Fibroblast of lung (primary cell): ENCODE data around the gene PRAF2. TPM values are rescaled to one million over a fixed set of nuclear protein-coding genes. Genes with fewer than 3 reads are reported as not detected.

Experiments used
- DNase-seq, 2 donors: peaks; one replicate each; pipeline versions ENCODE4 v3.0.0 to v3.0.0-alpha.2; 2010; ENCODE audit warnings: low read depth in 2 of 2
- H2AFZ ChIP-seq: 2 replicates; pipeline ENCODE4 v1.5.1; 2012; ENCODE audit warnings: low read length, control low read depth, inconsistent platforms
- H3K27ac ChIP-seq: 2 replicates; pipeline ENCODE4 v1.5.1; 2011; ENCODE audit warnings: low read length, control low read depth; ENCODE audit not compliant: insufficient read depth
- H3K27me3 ChIP-seq: 2 replicates; pipeline ENCODE4 v1.5.1; 2011; ENCODE audit warnings: mild to moderate bottlenecking, low read length; ENCODE audit not compliant: control insufficient read depth, insufficient read depth
- H3K36me3 ChIP-seq: 2 replicates; pipeline ENCODE4 v1.5.1; 2011; ENCODE audit warnings: low read length; ENCODE audit not compliant: control insufficient read depth, insufficient read depth
- H3K4me1 ChIP-seq: 2 replicates; pipeline ENCODE4 v1.5.1; 2011; ENCODE audit warnings: low read length; ENCODE audit not compliant: control insufficient read depth, insufficient read depth; ENCODE audit errors: extremely low read depth
- H3K4me2 ChIP-seq: 2 replicates; pipeline ENCODE4 v1.5.1; 2011; ENCODE audit warnings: low read length, control low read depth; ENCODE audit not compliant: insufficient read depth; ENCODE audit errors: extremely low read depth
- H3K4me3 ChIP-seq, 4 experiments: fragments of 200-600 bp in 1 of 4; sonication (generic) in 1 of 4; replicated peaks in 1 of 4; 2 replicates each; pipeline ENCODE4 v1.5.1; 2011 to 2016; ENCODE audit warnings: low read length in 4 of 4, low read depth in 3 of 4, mild to moderate bottlenecking in 3 of 4, control low read depth in 2 of 4, inconsistent platforms in 1 of 4, mixed read lengths in 1 of 4; ENCODE audit not compliant: insufficient read depth in 1 of 4; ENCODE audit errors: control extremely low read depth in 1 of 4
- H3K79me2 ChIP-seq: 2 replicates; pipeline ENCODE4 v1.5.1; 2012; ENCODE audit warnings: mild to moderate bottlenecking, low read length, inconsistent platforms; ENCODE audit not compliant: control insufficient read depth, insufficient read depth
- H3K9ac ChIP-seq: 2 replicates; pipeline ENCODE4 v1.5.1; 2011; ENCODE audit warnings: mild to moderate bottlenecking, low read length, control low read depth; ENCODE audit not compliant: insufficient read depth
- H3K9me3 ChIP-seq: 2 replicates; pipeline ENCODE4 v1.5.1; 2012; ENCODE audit warnings: low read depth, low read length; ENCODE audit not compliant: control insufficient read depth, insufficient read depth
- H4K20me1 ChIP-seq: 2 replicates; pipeline ENCODE4 v1.5.1; 2011; ENCODE audit warnings: low read length; ENCODE audit not compliant: control insufficient read depth, insufficient read depth; ENCODE audit errors: extremely low read depth
- EZH2 ChIP-seq: IDR thresholded peaks from 2 replicates; pipeline ENCODE4 v1.5.1; 2012; ENCODE audit warnings: low read length, control low read depth, mild to moderate bottlenecking; ENCODE audit errors: missing control alignments
- polyA plus RNA-seq, 2 donors: library from polyadenylated mRNA; depleted of rRNA in 1 of 2; stranded (reverse) in 1 of 2; unstranded in 1 of 2; fragments of >200 nt; gene quantifications; 2 replicates each; pipeline ENCODE4 v1.2.1, GENCODE V29; 2011 to 2012; ENCODE audit warnings: missing spikeins in 1 of 2
- total RNA-seq: library from RNA; depleted of rRNA; stranded (reverse); fragments of >200 nt; gene quantifications from 2 replicates; pipeline ENCODE4 v1.2.1, GENCODE V29; 2014
- TF ChIP-seq, protein P1 (sequence below), 2 donors: IDR thresholded peaks in 1 of 2; conservative IDR thresholded peaks in 1 of 2; 1 replicate in 1 of 2; 2 replicates in 1 of 2; pipeline ENCODE4 v1.5.1; 2011 to 2012; ENCODE audit warnings: low read length in 2 of 2, control low read depth in 1 of 2, inconsistent platforms in 1 of 2, low read depth in 1 of 2, mild to moderate bottlenecking in 1 of 2

PRAF2 gene
- total and polyA plus RNA-seq, 2 donors (not counting 1 experiment from before 2014, with no cell fraction given), result 11.9 to 33.1 TPM

DNA sequence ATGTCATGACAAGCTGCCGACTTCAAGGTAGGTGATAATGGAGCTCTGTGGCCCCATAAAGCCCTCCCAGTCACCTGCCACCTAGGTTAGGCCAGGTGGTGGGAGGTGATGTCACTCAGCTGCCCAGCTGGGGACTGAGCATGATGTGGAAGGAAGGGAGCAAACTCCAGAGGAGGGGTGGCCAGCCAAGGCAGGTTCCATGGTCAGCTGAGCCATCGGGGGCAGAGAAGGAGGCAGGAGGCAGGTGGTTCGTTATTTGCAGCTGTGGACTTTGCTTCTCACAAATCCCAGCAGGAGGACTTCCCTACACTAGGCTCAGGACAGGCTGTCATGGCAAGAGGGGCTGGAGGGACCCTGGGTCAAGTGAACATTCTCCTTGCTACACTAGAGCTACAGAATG is 12.9 kb downstream of the PRAF2 start:
- Histone ChIP-seq H3K36me3 (no peaks in the 10 kb centered on the region), H3K4me2 (no peak overlapping the region), H3K9me3 (no peaks in the 10 kb centered on the region), H3K4me3 (no peak overlapping the region), H2AFZ (no peak overlapping the region), H3K79me2 (no peaks in the 10 kb centered on the region), H3K27ac (no peak overlapping the region), H3K4me1 (no peaks in the 10 kb centered on the region), H4K20me1 (no peaks in the 10 kb centered on the region), H3K27me3 (no peaks in the 10 kb centered on the region), H3K9ac (no peak overlapping the region)
- DNase-seq, result no peak
- no peak for TF ChIP-seq EZH2
- TF ChIP-seq, protein P1, sequence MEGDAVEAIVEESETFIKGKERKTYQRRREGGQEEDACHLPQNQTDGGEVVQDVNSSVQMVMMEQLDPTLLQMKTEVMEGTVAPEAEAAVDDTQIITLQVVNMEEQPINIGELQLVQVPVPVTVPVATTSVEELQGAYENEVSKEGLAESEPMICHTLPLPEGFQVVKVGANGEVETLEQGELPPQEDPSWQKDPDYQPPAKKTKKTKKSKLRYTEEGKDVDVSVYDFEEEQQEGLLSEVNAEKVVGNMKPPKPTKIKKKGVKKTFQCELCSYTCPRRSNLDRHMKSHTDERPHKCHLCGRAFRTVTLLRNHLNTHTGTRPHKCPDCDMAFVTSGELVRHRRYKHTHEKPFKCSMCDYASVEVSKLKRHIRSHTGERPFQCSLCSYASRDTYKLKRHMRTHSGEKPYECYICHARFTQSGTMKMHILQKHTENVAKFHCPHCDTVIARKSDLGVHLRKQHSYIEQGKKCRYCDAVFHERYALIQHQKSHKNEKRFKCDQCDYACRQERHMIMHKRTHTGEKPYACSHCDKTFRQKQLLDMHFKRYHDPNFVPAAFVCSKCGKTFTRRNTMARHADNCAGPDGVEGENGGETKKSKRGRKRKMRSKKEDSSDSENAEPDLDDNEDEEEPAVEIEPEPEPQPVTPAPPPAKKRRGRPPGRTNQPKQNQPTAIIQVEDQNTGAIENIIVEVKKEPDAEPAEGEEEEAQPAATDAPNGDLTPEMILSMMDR (conservative IDR thresholded peaks at IDR 0.05 in 1 of 2, IDR thresholded peaks at IDR 0.05 in 1 of 2; ENCODE audit: low read depth in 1 of 2, low read length in 2 of 2), result no peak

GRCh38 chrX:49059681-49060085 is 14.1 kb downstream of the PRAF2 start:
- no peaks in the 10 kb centered on the region for H3K36me3 ChIP-seq
- H4K20me1 ChIP-seq, result no peaks in the 10 kb centered on the region
- H3K9me3 ChIP-seq, result no peaks in the 10 kb centered on the region
- H3K4me1 ChIP-seq, result no peaks in the 10 kb centered on the region
- H3K27me3 ChIP-seq, result no peaks in the 10 kb centered on the region
- no peak for DNase-seq
- H2AFZ ChIP-seq, result no peak overlapping the region
- no peak for TF ChIP-seq EZH2
- TF ChIP-seq, protein P1 (conservative IDR thresholded peaks at IDR 0.05 in 1 of 2, IDR thresholded peaks at IDR 0.05 in 1 of 2; ENCODE audit: low read depth in 1 of 2, low read length in 2 of 2), result no peak
- H3K4me3 ChIP-seq, result no peak overlapping the region
- no peak overlapping the region for H3K4me2 ChIP-seq
- no peak overlapping the region for H3K9ac ChIP-seq
- H3K79me2 ChIP-seq, result no peaks in the 10 kb centered on the region
- H3K27ac ChIP-seq, result no peak overlapping the region

DNA sequence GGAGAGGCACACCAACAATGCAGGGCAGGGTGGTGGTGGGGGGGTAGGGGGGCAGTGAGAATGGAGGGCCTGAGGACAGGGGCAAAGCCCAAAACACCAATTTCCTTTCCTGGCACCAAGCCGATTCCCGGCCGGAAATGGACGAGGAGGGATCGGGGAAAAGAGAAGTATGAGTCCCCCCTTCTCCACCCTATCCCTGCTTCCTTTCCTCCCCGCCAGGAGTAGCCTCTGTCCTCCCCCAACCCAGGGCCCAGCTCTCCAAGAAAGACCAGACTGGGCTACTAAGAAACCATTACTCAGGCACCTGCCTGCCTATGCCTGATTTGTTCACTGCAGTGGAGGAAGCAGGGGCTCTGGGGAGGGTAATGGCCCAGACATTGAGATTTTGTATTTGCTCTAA is 14.6 kb downstream of the PRAF2 start:
- Histone ChIP-seq H3K9me3 (no peaks in the 10 kb centered on the region), H2AFZ (no peak overlapping the region), H3K4me2 (no peak overlapping the region), H4K20me1 (no peaks in the 10 kb centered on the region), H3K79me2 (no peaks in the 10 kb centered on the region), H3K9ac (no peak overlapping the region), H3K4me3 (no peak overlapping the region), H3K27me3 (no peaks in the 10 kb centered on the region), H3K27ac (no peak overlapping the region), H3K36me3 (no peaks in the 10 kb centered on the region), H3K4me1 (no peaks in the 10 kb centered on the region)
- TF ChIP-seq, protein P1 (conservative IDR thresholded peaks at IDR 0.05 in 1 of 2, IDR thresholded peaks at IDR 0.05 in 1 of 2; ENCODE audit: low read depth in 1 of 2, low read length in 2 of 2), result no peak
- no peak for TF ChIP-seq EZH2
- no peak for DNase-seq
